ENCODE data around the gene TRPM4. TPM values are rescaled to one million over a fixed set of nuclear protein-coding genes. Genes with fewer than 3 reads are reported as not detected.
A peak's percentile ranks its signal among the peaks of the same experiment; 100 is the strongest.

Gene TRPM4
- polyA plus RNA-seq, 1 of the 3 experiments (the other 2 are of a cell fraction), result 20.6 TPM

- no peaks in the 10 kb centered on the region for H4K20me1 ChIP-seq (ENCODE audit: insufficient read depth)
- no peaks in the 10 kb centered on the region for H3K36me3 ChIP-seq (replicated peaks in 1 of 2; ENCODE audit: control insufficient read depth in 1 of 2, insufficient read depth in 2 of 2, low read length in 1 of 2)
- 1% methylated on average over 29 of the region's 75 CpGs for WGBS (ENCODE audit: low lambda C conversion rate)
- H3K27me3 ChIP-seq (ENCODE audit: insufficient read depth), result no peaks in the 10 kb centered on the region
- peak; percentile 95 for DNase-seq
- no peaks in the 10 kb centered on the region for H3K9me2 ChIP-seq
- ChIA-PET POLR2A (interaction anchor here (0.7 to 1.5 kb wide), 7 partner anchors 22 to 58 kb away, joined by 3 to 4 read pairs (median 3); partner anchors contain the start of gene LIN7B), CTCF (interaction anchor here (0.9 to 11.1 kb wide), 12 partner anchors 15 to 180 kb away, joined by 3 to 87 read pairs (median 3); partner anchors contain the start of genes LIN7B, PPFIA3 and RUVBL2)
- peak overlapping the region; percentile 68 to 87 for H3K27ac ChIP-seq (ENCODE audit: low read depth in 2 of 2, low read length in 1 of 2)
- H3K4me2 ChIP-seq, result peak overlapping the region; percentile 100
- peak overlapping the region; percentile 78 for H2AFZ ChIP-seq (ENCODE audit: low read depth)
- H3K4me3 ChIP-seq (ENCODE audit: low read depth in 2 of 2, low read length in 1 of 2), result peak overlapping the region; percentile 91 to 96
- H3F3A ChIP-seq (replicated peaks; ENCODE audit: insufficient read depth), result peaks cover 22% of the 10 kb centered on the region
- H3K9me3 ChIP-seq, result no peaks in the 10 kb centered on the region
- H3K79me2 ChIP-seq (ENCODE audit: insufficient read depth), result no peaks in the 10 kb centered on the region
- peak overlapping the region; percentile 83 for H3K9ac ChIP-seq
- H3K4me1 ChIP-seq (ENCODE audit: control insufficient read depth in 1 of 2, insufficient read depth in 2 of 2, low read depth in 1 of 2, low read length in 1 of 2), result peaks cover 3 to 25% of the 10 kb centered on the region in 2 experiments; a peak in 2 of 4 replicates
- TF ChIP-seq, protein P1, sequence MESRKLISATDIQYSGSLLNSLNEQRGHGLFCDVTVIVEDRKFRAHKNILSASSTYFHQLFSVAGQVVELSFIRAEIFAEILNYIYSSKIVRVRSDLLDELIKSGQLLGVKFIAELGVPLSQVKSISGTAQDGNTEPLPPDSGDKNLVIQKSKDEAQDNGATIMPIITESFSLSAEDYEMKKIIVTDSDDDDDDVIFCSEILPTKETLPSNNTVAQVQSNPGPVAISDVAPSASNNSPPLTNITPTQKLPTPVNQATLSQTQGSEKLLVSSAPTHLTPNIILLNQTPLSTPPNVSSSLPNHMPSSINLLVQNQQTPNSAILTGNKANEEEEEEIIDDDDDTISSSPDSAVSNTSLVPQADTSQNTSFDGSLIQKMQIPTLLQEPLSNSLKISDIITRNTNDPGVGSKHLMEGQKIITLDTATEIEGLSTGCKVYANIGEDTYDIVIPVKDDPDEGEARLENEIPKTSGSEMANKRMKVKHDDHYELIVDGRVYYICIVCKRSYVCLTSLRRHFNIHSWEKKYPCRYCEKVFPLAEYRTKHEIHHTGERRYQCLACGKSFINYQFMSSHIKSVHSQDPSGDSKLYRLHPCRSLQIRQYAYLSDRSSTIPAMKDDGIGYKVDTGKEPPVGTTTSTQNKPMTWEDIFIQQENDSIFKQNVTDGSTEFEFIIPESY (IDR thresholded peaks at IDR 0.05; ENCODE audit: borderline replicate concordance, low read depth), result no peak
- no peak for TF ChIP-seq TEAD4 (IDR thresholded peaks at IDR 0.05; ENCODE audit: borderline replicate concordance, insufficient read depth)
- TF ChIP-seq, protein P2, sequence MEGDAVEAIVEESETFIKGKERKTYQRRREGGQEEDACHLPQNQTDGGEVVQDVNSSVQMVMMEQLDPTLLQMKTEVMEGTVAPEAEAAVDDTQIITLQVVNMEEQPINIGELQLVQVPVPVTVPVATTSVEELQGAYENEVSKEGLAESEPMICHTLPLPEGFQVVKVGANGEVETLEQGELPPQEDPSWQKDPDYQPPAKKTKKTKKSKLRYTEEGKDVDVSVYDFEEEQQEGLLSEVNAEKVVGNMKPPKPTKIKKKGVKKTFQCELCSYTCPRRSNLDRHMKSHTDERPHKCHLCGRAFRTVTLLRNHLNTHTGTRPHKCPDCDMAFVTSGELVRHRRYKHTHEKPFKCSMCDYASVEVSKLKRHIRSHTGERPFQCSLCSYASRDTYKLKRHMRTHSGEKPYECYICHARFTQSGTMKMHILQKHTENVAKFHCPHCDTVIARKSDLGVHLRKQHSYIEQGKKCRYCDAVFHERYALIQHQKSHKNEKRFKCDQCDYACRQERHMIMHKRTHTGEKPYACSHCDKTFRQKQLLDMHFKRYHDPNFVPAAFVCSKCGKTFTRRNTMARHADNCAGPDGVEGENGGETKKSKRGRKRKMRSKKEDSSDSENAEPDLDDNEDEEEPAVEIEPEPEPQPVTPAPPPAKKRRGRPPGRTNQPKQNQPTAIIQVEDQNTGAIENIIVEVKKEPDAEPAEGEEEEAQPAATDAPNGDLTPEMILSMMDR (IDR thresholded peaks at IDR 0.05), result no peak
- TF ChIP-seq, protein P3, sequence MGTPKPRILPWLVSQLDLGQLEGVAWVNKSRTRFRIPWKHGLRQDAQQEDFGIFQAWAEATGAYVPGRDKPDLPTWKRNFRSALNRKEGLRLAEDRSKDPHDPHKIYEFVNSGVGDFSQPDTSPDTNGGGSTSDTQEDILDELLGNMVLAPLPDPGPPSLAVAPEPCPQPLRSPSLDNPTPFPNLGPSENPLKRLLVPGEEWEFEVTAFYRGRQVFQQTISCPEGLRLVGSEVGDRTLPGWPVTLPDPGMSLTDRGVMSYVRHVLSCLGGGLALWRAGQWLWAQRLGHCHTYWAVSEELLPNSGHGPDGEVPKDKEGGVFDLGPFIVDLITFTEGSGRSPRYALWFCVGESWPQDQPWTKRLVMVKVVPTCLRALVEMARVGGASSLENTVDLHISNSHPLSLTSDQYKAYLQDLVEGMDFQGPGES (IDR thresholded peaks at IDR 0.05; ENCODE audit: low read depth, low read length), result no peak
- 0 out of 2 replicates have a peak, but pooled peaks have one; percentile 33 for TF ChIP-seq SIN3A (IDR thresholded peaks at IDR 0.05; ENCODE audit: borderline replicate concordance, low read depth, low read length)
- TF ChIP-seq RFX5 (IDR thresholded peaks at IDR 0.05; ENCODE audit: low read length), result no peak
- TF ChIP-seq EZH2phosphoT487 (IDR thresholded peaks at IDR 0.05; ENCODE audit: borderline replicate concordance, low read depth), result no peak
- no peak for TF ChIP-seq USF1 (IDR thresholded peaks at IDR 0.05; ENCODE audit: borderline replicate concordance, low read depth)
- TF ChIP-seq FOXJ3 (CRISPR knock-in tag; IDR thresholded peaks at IDR 0.05), result no peak
- TF ChIP-seq POLR2AphosphoS5 (IDR thresholded peaks at IDR 0.05; ENCODE audit: low read depth, low read length), result 0 out of 2 replicates have a peak, but pooled peaks have one; percentile 9
- no peak for TF ChIP-seq FOXM1 (IDR thresholded peaks at IDR 0.05; ENCODE audit: low read depth)
- TF ChIP-seq FOSL2 (IDR thresholded peaks at IDR 0.05; ENCODE audit: borderline replicate concordance, low read depth), result no peak
- no peak for TF ChIP-seq ELF1 (IDR thresholded peaks at IDR 0.05)
- no peak for TF ChIP-seq TCF12 (IDR thresholded peaks at IDR 0.05)
- TF ChIP-seq REST (IDR thresholded peaks at IDR 0.05; ENCODE audit: low read depth, low read length), result no peak
- TF ChIP-seq TAF1 (IDR thresholded peaks at IDR 0.05; ENCODE audit: borderline replicate concordance, low read depth, low read length), result peak; percentile 16; the same call in 1 of the 2 replicates
- TF ChIP-seq RXRA (IDR thresholded peaks at IDR 0.05; ENCODE audit: borderline replicate concordance, low read depth), result no peak
- no peak for TF ChIP-seq RAD21 (IDR thresholded peaks at IDR 0.05; ENCODE audit: low read length)
- no peak for TF ChIP-seq JUND (IDR thresholded peaks at IDR 0.05)
- no peak for TF ChIP-seq NFIC (IDR thresholded peaks at IDR 0.05; ENCODE audit: borderline replicate concordance)
- 0 out of 2 replicates have a peak, but pooled peaks have one; percentile 18 for TF ChIP-seq GABPA (IDR thresholded peaks at IDR 0.05; ENCODE audit: low read depth)
- no peak for TF ChIP-seq SMC3 (IDR thresholded peaks at IDR 0.05; ENCODE audit: low read depth, low read length)
- no peak for TF ChIP-seq EP300 (IDR thresholded peaks at IDR 0.05; ENCODE audit: borderline replicate concordance in 1 of 2, low read depth in 1 of 2, low read length in 1 of 2)
These were observed 7.3 kb upstream of the TRPM4 start for GRCh38 chr19:49150106-49150943.

All from SK-N-SH (cell line).